NCI-H2081 (cell line): ENCODE data around the gene THOC2.
"Not testable (repeated sequence)": the region's sequence is repeated elsewhere in the genome, so short reads cannot be mapped to it uniquely, and the experiment has no call there.

ENCODE experiments used
- DNase-seq, 2 experiments: peaks; one replicate each; lab custom pipeline; 2025; lab: John Stamatoyannopoulos, UW

Gene THOC2

GRCh38 chrX:123735137-123735536 lies 2.3 kb upstream of the THOC2 start:
- DNase-seq = not testable (repeated sequence)

GRCh38 chrX:123734079-123734478 lies 1.2 kb upstream of the THOC2 start:
- not testable (repeated sequence) for DNase-seq

GRCh38 chrX:123731987-123732669 lies 724 bp downstream of the THOC2 start:
- peak in 1 of 2 experiments; percentile 37 for DNase-seq

GRCh38 chrX:123731258-123731986 lies 1.4 kb downstream of the THOC2 start:
- DNase-seq = peak in 1 of 2 experiments; percentile 16

- no peak for DNase-seq
Measured at GRCh38 chrX:123728554-123728953, 4.3 kb downstream of the THOC2 start.

GRCh38 chrX:123728016-123728415 lies 4.8 kb downstream of the THOC2 start:
- DNase-seq = no peak

- DNase-seq = not testable (repeated sequence)
Measured at GRCh38 chrX:123722193-123722592, 10.7 kb downstream of the THOC2 start.

- DNase-seq = no peak
Measured at GRCh38 chrX:123720486-123720885, 12.4 kb downstream of the THOC2 start.

- DNase-seq = no peak
Measured at GRCh38 chrX:123713841-123714240, 19.0 kb downstream of the THOC2 start.

GRCh38 chrX:123713434-123713833 lies 19.4 kb downstream of the THOC2 start:
- no peak for DNase-seq

- DNase-seq = not testable (repeated sequence)
Measured at GRCh38 chrX:123711201-123711600, 21.7 kb downstream of the THOC2 start.

GRCh38 chrX:123704781-123705180 lies 28.1 kb downstream of the THOC2 start:
- DNase-seq = no peak

GRCh38 chrX:123698979-123699520 lies 33.8 kb downstream of the THOC2 start:
- DNase-seq = peak; percentile 4 to 45

- DNase-seq = no peak
Measured at GRCh38 chrX:123696334-123696733, 36.5 kb downstream of the THOC2 start.

GRCh38 chrX:123695242-123695641 lies 37.6 kb downstream of the THOC2 start:
- no peak for DNase-seq

- no peak for DNase-seq
Measured at GRCh38 chrX:123691776-123692175, 41.1 kb downstream of the THOC2 start.

GRCh38 chrX:123688524-123688923 lies 44.3 kb downstream of the THOC2 start:
- DNase-seq = no peak

GRCh38 chrX:123685232-123685631 lies 47.6 kb downstream of the THOC2 start:
- DNase-seq = no peak

- no peak for DNase-seq
Measured at GRCh38 chrX:123682186-123682585, 50.7 kb downstream of the THOC2 start.

GRCh38 chrX:123679733-123680460 lies 53.0 kb downstream of the THOC2 start:
- DNase-seq = not testable (repeated sequence)

GRCh38 chrX:123675154-123675553 lies 57.7 kb downstream of the THOC2 start:
- no peak for DNase-seq

- no peak for DNase-seq
Measured at GRCh38 chrX:123673813-123674212, 59.0 kb downstream of the THOC2 start.
